Measurements from ENCODE around the gene TNP1.

TNP1 gene

DNA sequence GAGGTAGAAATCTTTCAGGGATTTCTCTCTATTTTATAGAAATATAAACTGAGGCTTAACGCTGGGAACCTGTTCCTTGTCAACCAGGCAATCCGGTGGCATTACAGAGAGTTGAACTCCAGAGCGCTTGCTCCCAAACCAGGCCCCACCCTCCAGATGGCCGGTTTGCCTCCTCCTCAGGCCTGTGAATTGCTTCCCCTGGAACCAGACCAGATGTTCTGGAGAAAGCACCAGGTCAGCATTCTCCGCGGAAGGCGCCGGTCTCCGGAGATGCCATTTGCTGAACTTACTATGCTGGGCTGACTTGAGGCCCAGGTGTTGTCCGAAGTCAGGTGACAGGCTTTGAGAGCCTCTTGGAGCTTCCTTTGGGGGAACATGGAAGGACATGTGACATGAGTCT lies 17.2 kb downstream of the TNP1 start:
- DNase-seq (ENCODE audit: low read depth in 2 of 3, low spot score in 1 of 3), result no peak

DNA sequence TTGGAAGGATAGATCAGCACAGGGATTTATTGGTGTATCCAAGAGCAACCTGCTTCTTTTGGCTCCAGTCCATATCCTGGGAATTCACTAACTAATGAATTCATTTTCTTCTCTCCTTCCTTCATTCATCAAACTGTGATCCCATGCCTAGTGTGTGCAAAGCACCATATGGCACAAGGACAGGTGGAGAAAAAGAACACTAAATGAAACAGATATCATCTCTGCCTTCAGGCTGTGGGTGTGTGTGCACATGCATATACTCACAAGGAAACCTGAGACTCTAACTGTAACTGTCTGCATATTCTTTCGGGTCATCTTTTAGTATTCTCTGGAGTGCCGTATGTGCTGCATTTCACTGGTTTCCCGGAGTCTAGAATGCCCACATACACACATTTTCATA lies 20.2 kb downstream of the TNP1 start:
- no peak for DNase-seq (ENCODE audit: low read depth in 2 of 3, low spot score in 1 of 3)

GRCh38 chr2:216838151-216838550 lies 21.7 kb downstream of the TNP1 start:
- DNase-seq (ENCODE audit: low read depth in 2 of 3, low spot score in 1 of 3), result no peak

DNA sequence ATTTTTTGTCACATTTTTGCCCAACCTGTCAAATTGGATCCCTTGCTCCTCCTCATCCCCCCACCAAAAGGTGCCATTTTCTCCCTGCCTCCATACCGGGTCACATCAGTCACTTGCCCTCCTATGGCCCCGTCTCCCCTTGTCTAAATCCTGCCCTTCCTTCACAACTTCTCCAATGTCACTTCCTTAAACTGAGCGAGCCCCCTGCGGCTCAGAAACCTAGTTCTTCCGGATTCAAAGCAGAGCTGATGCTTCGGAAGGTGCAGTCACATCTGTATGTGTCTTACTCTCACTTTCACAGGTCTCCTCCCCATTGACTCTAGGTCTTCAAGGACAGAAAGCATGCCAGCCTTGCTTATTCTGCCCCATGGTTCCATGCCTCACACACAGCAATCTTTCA lies 22.1 kb downstream of the TNP1 start:
- DNase-seq (ENCODE audit: low read depth in 2 of 3, low spot score in 1 of 3), result no peak

DNA sequence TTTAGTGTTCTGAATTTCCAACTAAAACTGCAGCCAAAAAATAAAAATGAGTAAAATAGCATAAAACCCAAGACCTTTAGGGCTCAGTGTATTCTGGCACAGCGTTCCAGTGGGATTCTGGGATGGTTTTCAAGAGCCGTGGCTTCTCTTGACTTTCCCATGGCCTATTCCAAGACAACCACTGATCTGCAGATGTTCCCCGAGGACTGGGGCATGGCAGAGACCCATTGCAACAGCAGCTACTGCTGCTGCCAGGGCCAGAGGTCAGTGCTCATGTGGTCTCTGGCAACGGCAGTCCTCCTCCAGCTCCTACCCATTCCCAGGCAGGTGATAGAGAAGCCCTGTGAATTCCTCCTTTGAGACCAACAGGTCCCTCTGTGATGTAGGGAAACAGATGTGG lies 26.8 kb downstream of the TNP1 start:
- DNase-seq (ENCODE audit: low read depth in 2 of 3, low spot score in 1 of 3), result no peak

GRCh38 chr2:216830346-216830745 lies 29.5 kb downstream of the TNP1 start:
- no peak for DNase-seq (ENCODE audit: low read depth in 2 of 3, low spot score in 1 of 3)

DNA sequence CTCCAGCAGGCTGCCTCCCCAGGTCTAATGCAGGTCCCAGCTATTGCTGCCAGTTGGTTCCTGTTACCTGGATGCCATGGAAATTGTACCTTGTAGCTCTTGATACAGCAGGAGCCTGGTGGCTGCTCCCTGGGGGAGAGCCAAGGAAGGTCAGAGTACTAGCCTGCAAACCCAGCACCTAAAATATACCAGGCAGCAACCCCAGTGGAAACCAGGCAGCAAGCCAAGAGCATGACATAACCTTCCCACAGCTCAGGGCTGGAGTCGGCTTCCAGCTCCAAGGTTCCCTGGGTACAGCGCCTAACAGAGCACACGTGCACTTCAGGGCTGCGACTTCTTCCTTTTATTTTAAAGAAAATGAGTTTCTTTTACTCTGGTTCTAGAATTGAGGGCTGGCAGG lies 30.3 kb downstream of the TNP1 start:
- no peak for DNase-seq (ENCODE audit: low read depth in 2 of 3, low spot score in 1 of 3)

GRCh38 chr2:216827073-216827720 lies 32.7 kb downstream of the TNP1 start:
- no peak for DNase-seq (ENCODE audit: low read depth in 2 of 3, low spot score in 1 of 3)

GRCh38 chr2:216822470-216822869 lies 37.4 kb downstream of the TNP1 start:
- no peak for DNase-seq (ENCODE audit: low read depth in 2 of 3, low spot score in 1 of 3)

GRCh38 chr2:216820709-216821108 lies 39.2 kb downstream of the TNP1 start:
- no peak for DNase-seq (ENCODE audit: low read depth in 2 of 3, low spot score in 1 of 3)

GRCh38 chr2:216819766-216820165 lies 40.1 kb downstream of the TNP1 start:
- no peak for DNase-seq (ENCODE audit: low read depth in 2 of 3, low spot score in 1 of 3)

DNA sequence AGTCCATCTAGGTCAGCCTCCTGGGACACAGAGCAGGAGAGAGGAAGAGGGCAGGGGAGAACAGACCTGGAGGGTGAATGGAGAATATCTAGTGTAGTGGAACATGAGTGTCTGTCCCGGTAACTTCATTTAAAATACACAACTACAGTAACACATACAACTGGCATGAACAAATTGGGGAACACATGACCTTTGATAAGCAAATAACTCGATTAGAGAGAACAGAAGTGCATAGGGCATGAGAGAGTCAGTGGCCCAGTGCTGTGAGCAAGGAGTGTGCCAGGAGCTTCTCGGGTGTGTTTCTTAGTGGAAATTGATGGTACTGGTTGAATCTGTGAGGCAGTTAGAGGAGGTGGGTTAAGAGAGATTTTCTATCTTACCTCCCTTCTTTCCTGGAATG lies 40.8 kb downstream of the TNP1 start:
- no peak for DNase-seq (ENCODE audit: low read depth in 2 of 3, low spot score in 1 of 3)

DNA sequence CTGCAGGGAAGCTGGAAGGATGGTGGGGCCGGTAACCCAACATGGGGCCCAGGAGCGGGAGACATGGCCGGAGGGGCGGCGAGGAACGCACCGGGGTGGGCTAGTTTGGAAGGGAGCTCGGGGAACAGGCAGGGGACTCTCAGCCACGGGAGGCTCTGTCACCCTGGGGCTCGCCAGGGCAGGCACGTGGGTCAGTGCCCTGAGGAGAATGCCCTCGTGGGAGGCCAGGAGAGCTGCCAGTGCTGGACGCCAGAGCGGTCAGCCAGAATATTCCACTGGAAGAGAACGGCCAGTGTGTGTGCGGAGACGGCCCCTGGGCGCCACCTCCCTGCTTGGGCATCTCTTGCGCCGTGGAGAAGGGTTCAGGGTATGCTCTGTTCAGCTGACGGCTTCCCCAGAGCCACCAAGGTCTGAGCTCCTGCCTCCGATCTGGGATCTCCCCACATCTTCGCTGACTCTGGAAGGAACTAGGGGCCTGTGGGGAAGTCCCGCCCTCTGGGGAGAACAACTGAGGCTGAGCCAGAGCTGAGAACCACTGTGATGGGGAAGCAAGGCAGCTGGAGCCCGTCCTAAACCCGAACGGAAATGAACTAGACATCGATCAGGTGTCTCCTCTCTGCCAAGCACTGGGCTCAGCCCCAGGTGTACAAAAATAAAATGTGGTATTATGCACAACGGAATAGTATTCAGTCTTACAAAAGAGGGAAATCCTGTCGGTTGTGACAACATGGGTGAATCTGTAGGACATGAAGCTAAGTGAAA lies 49.3 kb downstream of the TNP1 start:
- no peak for DNase-seq (ENCODE audit: low read depth in 2 of 3, low spot score in 1 of 3)

Data from stimulated activated CD4-positive, alpha-beta T cell treated with anti-CD3 and anti-CD28 coated beads, Interleukin-12 subunit alpha, Interleukin-12 subunit beta, amount 100 ng/mL, for 48 hours (primary cell).